ENCODE data around the gene POLN.
"Not testable (repeated sequence)": the region's sequence is repeated elsewhere in the genome, so short reads cannot be mapped to it uniquely, and the experiment has no call there.

POLN gene

DNA sequence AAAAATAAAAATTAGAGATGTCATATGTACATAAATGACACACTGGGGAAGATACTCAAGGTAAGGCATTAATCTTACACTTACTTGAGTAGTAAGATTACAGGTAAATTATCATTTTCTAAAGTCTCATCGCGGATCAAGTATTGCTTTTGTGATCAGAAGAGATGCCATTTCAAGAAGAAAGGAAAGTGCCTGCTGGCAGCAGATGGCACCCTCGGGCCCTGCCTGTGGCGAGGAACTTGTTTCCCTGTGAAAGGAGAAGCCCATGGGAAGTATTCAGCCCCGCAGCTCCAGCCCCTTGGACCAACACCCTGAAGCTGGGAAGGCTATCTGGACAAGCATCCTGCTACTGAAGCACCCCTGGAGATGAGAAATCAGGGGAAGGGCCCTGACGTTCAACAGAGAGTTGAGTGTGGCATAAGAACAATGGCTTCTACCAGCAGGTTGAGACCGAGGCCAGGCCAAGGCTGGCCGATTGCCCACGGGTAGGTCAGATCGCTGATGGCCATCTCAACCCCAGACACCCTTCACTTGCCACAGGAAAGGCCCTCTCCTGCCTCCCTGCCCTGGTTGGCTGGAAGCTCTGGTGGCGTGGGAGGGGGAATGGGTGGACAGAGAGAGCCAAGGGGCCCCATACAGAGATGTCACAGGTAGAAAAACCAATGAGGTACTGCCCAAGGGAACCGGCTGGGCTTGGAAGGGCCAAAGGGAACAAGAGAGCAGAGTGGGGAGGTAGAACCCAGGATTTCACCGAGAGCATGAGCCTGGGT, 38.8 kb upstream of the POLN start:
- Mint-ChIP-seq H3K4me3 (no peak overlapping the region), H3K27ac (peak overlapping the region; percentile 91), H3K36me3 (no peaks in the 10 kb centered on the region), H3K4me1 (peaks cover 46% of the 10 kb centered on the region), H3K27me3 (no peaks in the 10 kb centered on the region), H3K9me3 (no peaks in the 10 kb centered on the region)

DNA sequence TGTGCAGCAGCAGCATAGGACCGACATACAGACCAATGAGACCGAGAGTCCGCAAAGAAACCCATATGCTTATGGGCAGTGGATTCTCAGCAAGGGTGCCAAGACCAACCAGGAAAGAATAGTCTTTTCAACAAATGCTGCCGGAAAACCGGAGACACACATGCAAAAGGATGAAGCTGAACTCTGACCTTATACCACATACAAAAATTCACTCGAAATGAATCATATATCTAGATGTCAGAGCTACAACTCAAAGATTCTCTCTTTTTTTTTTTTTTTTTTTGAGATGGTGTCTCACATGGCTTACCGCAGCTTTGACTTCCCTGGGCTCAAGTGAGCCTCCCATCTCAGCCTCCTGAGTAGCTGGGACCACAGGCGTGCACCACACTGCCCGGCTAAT, 36.0 kb upstream of the POLN start:
- Mint-ChIP-seq H3K4me1 (peaks cover 30% of the 10 kb centered on the region), H3K36me3 (no peaks in the 10 kb centered on the region), H3K27ac (no peak overlapping the region), H3K4me3 (no peak overlapping the region), H3K27me3 (no peaks in the 10 kb centered on the region), H3K9me3 (no peaks in the 10 kb centered on the region)

DNA sequence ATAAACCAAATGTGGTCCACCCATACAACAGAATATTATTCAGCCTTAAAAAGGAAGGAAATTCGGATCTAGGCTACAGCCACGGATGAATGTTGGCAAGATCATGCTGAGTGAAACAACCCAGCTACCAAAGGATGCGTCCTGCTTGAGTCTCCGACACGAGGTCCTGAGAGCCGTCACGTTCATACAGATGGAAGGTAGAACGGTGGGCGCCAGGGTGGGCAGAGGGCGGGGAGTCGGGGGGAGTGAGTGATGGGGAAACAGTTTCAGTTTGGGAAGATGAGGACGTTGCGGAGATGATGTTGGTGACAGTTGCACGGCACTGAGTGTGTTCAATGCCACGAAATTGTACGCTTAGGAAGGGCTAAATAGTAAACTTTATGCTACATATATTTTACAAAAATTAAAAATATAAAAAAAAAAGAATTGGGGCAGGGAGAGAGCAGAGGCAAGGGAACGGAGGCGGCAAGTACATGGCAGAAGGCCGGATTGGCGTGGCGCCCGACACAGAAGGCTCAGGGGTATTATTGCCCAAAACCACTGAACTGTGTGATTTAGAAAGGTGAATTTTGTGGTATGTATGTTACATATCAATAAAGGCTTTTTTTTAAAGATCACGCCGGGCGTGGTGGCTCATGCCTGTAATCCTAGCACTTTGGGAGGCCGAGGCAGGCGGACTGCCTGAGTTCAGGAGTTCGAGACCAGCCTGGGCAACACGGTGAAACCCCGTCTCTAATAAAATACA, 34.8 kb upstream of the POLN start:
- no peaks in the 10 kb centered on the region for H3K9me3 Mint-ChIP-seq
- H3K36me3 Mint-ChIP-seq, result no peaks in the 10 kb centered on the region
- no peak overlapping the region for H3K27ac Mint-ChIP-seq
- H3K4me3 Mint-ChIP-seq, result no peak overlapping the region
- no peaks in the 10 kb centered on the region for H3K27me3 Mint-ChIP-seq
- H3K4me1 Mint-ChIP-seq, result peaks cover 18% of the 10 kb centered on the region

DNA sequence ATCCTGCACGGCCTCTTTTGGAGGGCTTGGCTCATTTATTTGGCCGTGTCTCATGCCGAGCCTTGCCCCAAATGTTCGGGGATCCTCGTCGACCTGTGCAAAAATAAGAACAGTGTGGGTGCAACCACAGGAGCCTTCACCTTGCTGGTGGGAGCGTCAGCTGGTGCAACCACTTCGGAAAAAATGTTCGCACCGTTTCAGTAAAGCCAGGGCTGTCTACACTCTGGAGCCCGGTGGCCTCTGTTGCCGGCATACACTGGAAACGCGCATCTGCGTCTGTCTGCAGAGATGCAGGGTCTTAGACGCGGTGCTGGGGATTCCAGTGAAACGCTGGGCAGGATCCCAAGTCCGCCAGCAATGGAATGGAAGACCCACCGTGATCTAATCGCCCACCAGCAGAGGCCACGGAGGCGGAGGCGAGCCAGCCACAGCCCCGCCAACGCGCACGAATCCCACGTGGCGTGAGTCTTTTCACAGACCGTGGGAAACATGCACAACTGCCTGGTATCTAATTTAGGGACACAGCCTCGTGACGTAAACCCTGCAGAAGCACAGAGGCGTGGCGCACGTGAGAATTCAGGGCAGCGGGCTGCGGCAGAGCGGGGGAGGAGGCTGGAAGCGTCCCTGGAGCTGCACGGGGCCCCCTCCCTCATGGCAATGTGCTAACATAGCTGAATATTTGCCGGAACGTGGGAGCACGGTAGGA, 33.8 kb upstream of the POLN start:
- no peaks in the 10 kb centered on the region for H3K9me3 Mint-ChIP-seq
- no peak overlapping the region for H3K27ac Mint-ChIP-seq
- H3K27me3 Mint-ChIP-seq, result no peaks in the 10 kb centered on the region
- H3K4me1 Mint-ChIP-seq, result peaks cover 7% of the 10 kb centered on the region
- H3K36me3 Mint-ChIP-seq, result no peaks in the 10 kb centered on the region
- no peak overlapping the region for H3K4me3 Mint-ChIP-seq

DNA sequence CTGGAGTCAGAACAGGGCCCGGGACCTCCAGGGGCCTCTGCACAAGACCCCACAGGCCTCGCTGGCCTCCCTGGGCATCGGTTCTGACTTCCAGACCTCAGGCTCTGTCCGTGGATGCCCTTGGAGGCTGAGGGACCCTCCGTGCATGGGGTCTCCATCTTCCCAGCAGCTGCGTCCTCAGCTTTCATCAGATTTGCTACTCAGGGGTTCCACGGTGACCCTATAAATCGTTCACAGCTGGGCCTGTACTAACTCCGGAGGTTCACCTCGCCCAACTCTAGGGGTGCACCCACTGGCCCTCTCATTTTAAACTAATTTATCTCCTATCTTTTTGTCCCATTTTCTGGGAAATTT, 33.1 kb upstream of the POLN start:
- H3K27me3 Mint-ChIP-seq, H3K9me3 Mint-ChIP-seq, H3K27ac Mint-ChIP-seq, H3K36me3 Mint-ChIP-seq, H3K4me1 Mint-ChIP-seq, H3K4me3 Mint-ChIP-seq: not testable (repeated sequence)

DNA sequence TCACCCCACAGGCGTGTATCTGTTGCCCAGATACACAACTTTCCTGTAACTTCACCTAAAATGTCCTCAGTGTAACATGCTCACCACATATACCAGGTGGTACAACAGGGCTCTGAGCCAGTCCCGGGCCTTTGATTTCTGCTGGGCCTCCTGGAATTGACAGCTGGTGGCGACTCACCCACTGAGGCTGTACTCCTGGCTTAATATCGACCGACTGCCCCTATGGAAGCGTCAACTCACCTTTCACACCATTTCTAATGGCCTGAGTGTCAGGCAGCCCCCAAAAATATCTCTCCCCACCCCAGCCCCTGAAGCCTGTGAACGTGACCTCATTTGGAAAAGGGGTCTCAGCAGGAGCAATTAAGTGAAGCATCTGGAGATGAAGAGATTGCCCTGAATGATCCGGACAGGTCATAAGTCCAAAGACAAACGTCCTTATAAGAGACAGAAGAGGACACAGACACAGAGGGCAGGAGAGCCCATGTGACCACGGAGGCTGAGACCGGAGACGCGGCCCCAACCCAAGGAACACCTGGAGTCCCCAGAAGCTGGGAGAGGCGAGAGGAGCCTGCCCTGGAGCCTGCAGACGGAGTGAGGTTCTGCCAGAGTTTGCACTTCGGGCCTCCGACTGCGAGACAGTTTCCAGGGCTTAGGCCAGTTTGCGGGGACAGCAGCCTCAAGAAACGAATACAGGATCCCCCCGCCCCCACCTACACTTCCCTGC, 32.6 kb upstream of the POLN start:
- Mint-ChIP-seq H3K27me3 (no peaks in the 10 kb centered on the region), H3K36me3 (no peaks in the 10 kb centered on the region), H3K4me1 (peaks cover under 1% of the 10 kb centered on the region), H3K27ac (no peak overlapping the region), H3K9me3 (no peaks in the 10 kb centered on the region), H3K4me3 (no peak overlapping the region)

DNA sequence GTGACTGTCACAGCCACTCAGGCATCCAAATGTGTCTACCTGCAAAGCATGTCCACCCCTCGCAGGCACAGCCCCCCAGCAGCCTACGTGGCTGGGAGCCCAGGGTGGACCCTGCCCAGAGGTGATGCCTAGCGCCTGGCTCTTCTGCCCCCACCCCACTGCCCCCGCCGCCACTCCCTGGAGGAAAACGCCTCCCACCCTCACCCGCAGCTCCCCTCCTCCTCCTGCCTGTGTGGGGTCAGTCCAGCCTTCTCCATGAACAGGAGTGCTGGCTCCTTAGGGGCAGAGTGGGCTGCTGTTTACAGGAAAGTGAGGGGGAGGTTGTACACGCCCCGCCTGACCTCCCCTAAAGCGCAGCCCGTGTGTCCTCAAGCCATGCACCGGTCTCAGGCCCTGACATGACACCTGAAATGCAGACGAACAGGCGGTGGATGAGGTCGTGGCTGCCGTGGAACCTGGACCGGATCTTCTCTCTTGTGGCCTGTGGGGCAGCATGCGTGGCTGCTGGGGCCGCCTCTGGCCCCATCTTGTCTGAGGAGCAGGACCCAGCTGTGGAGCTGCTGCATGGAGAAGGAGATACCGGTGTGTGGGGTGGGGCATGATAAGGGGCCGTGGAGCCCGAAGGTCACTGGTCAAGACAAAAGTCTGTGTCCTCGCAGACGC, 31.9 kb upstream of the POLN start:
- no peaks in the 10 kb centered on the region for H3K27me3 Mint-ChIP-seq
- no peak overlapping the region for H3K4me3 Mint-ChIP-seq
- H3K36me3 Mint-ChIP-seq, result no peaks in the 10 kb centered on the region
- H3K9me3 Mint-ChIP-seq, result no peaks in the 10 kb centered on the region
- H3K4me1 Mint-ChIP-seq, result no peaks in the 10 kb centered on the region
- no peak overlapping the region for H3K27ac Mint-ChIP-seq

DNA sequence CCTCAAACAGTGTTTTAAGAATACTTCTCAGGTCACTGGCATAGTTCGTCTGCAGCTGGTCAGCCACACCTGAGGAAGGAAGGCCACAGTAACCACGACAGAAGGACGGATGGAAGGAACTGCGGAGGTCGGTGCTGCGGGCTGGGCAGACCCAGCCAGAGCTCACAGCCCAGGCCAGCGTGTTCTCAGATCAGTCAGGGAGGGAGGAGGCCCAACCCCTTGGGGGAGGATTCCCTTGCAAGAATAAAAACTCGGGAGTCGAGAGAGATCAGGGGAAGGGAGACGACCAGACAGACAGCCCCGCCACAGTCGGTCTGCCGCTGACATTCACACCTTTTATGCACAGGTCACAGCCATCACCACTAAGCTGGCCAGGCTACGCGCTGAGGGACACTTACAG, 31.3 kb upstream of the POLN start:
- no peaks in the 10 kb centered on the region for H3K4me1 Mint-ChIP-seq
- H3K9me3 Mint-ChIP-seq, result no peaks in the 10 kb centered on the region
- H3K27me3 Mint-ChIP-seq, result no peaks in the 10 kb centered on the region
- no peak overlapping the region for H3K4me3 Mint-ChIP-seq
- H3K27ac Mint-ChIP-seq, result no peak overlapping the region
- no peaks in the 10 kb centered on the region for H3K36me3 Mint-ChIP-seq

DNA sequence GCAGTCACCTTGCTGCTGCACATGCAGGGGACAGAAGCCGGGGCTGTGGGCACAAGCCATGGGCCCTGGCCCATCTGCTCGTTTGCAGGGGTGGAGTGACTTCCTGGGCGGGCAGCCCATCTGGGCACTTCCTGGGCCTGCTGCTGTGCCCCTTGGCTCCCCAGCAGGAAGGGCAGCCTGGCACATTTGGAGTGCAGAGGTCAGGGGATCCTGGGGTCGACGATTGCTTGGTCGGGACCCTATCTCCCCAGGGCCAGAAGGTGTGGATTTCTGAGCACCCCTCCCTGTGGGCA, 30.9 kb upstream of the POLN start:
- Mint-ChIP-seq H3K4me1 (no peaks in the 10 kb centered on the region), H3K27ac (no peak overlapping the region), H3K4me3 (no peak overlapping the region), H3K9me3 (no peaks in the 10 kb centered on the region), H3K27me3 (no peaks in the 10 kb centered on the region), H3K36me3 (no peaks in the 10 kb centered on the region)

DNA sequence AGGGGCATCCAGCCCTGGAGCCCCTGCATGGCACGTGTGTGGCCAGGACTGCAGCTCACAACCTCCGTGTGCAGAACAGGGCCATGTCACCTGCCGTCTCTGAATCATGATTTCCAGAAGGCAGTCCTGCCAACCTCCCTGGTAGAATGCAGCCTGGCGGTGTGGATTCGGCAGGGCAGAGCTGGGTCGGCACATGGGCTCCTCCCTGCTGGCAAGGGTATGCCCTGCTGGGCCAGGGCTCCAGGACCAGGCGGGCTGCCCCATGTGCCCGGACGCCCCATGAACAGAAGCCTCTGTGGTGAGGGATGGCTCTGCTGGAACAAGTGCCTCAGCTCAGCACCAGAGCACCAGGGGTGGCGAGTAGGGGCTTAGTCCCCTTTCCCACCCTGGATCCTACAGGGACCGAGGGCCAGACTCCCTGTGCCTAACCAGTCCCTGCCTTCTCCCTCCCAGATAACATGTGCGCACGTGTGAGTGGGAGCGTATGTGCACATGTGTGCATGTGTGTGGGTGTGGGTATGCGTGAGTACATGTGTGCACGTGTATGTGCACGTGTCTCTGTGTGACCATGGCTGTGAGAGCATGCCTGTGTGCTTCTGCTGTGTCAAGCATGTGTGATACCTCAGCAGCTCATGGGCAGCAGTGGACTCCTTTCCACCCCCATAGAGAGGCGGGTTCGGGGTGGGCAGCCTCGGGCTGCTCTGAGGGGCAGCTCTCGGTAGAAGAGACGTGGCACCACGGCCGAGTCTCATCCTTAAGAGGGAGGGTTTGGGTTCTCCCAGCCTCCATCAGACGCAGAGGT, 30.3 kb upstream of the POLN start:
- Mint-ChIP-seq H3K27me3 (no peaks in the 10 kb centered on the region), H3K4me1 (no peaks in the 10 kb centered on the region), H3K36me3 (no peaks in the 10 kb centered on the region), H3K27ac (no peak overlapping the region), H3K9me3 (no peaks in the 10 kb centered on the region), H3K4me3 (no peak overlapping the region)

DNA sequence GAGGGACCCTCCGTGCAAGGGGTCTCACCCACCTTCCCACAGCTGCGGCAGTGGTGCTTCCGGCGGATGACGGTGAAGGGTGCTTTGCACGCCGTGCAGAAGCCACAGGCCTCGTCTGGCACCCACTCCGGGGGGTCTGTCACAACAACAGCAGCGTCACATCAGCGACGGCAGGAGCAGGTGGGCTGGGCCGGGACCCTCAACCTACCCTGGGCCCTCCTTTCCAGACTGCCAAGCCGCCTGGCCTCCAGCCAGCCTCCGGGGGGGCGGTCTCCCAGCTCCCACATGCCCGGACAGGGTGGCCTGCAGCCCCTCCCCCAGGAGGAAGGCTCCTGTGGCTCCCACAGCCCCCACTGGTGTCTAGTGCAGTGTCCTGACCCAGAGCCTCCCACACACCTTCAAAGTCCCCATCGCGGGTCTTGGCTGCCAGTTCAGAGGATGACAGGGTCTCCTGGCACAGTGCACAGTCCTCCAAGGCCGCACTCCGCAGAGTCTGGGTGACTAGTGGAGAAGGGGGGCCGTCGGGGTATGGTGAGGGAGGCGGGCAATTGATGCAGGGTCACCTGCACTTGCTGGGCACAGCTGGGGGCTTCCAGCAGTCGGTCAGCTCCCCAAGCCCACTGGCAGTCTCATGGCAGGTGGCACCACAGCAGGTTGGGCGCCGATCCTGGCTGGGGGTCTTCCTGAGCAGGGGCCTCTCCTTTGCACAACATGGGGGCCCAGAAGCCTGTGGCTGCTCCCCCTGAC, 29.5 kb upstream of the POLN start:
- no peak overlapping the region for H3K4me3 Mint-ChIP-seq
- no peaks in the 10 kb centered on the region for H3K36me3 Mint-ChIP-seq
- no peaks in the 10 kb centered on the region for H3K4me1 Mint-ChIP-seq
- H3K9me3 Mint-ChIP-seq, result no peaks in the 10 kb centered on the region
- H3K27me3 Mint-ChIP-seq, result no peaks in the 10 kb centered on the region
- no peak overlapping the region for H3K27ac Mint-ChIP-seq

DNA sequence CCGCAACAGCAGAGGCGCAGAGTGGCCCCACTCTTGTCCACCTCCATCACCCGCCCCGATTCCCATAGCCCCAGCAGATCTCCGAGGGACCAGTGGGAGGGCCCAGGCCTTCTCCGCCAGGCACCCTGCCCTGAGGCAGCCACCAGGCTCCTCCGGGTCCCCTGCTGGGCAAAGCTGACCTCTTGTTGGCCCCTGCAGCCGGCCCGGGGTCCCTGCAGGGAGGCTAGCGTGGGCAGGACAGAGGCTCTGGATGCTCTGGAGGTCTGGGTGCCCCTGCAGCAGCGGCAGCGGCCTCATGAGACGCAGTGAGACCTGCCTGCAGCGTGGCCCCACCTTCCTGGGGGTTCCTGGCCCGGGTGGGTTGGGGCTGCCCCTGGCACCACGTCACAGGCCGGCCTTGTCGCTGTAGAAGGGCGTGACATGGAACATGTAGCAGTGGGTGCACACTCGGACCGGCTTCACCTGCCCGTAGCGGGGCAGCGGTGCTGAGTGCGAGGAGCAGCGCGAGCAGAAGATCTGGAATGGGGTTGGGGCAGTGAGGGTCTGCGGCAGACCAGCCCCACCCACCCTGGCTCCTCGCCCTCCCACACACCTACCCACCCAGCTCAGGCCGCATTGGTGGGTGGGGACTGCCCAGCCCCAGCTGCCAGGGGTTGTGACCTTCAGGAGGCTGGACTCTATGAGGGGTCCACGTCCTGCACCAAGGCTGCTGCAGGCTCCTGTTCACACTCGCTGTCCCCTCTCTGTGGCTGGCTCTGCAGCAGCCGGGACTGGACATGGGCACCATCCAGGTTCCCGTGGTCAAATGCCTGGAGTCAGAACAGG, 28.6 kb upstream of the POLN start:
- no peaks in the 10 kb centered on the region for H3K27me3 Mint-ChIP-seq
- H3K4me1 Mint-ChIP-seq, result no peaks in the 10 kb centered on the region
- H3K27ac Mint-ChIP-seq, result no peak overlapping the region
- no peaks in the 10 kb centered on the region for H3K9me3 Mint-ChIP-seq
- H3K36me3 Mint-ChIP-seq, result no peaks in the 10 kb centered on the region
- H3K4me3 Mint-ChIP-seq, result no peak overlapping the region

DNA sequence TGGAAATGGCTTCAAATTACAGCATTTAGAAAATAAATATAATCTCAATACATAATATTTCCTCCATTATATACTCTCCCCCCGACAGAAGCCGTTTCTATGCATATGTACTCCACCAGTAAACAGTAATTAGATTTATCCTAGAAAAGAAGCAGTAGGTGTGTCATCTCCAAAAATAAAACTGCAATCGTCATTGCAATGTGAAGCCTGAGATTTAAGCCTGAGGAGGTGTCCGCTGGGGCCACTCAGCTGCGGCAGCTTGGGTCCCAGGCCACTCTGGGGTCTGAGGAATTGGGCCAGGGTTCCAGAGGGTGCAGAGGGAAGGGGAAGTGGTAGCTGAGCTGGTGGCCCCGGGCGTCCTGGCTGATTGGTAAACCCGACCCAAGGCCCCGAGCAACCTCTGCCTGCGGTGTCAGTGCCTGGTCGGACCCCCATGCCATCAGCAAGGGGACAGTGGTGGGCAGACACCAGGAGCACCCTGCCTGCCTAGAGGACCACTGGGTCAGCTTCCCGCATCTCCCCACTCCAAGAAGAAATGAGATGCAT, 27.8 kb upstream of the POLN start:
- Mint-ChIP-seq H3K9me3 (no peaks in the 10 kb centered on the region), H3K27me3 (no peaks in the 10 kb centered on the region), H3K36me3 (no peaks in the 10 kb centered on the region), H3K4me1 (no peaks in the 10 kb centered on the region), H3K4me3 (no peak overlapping the region), H3K27ac (no peak overlapping the region)

DNA sequence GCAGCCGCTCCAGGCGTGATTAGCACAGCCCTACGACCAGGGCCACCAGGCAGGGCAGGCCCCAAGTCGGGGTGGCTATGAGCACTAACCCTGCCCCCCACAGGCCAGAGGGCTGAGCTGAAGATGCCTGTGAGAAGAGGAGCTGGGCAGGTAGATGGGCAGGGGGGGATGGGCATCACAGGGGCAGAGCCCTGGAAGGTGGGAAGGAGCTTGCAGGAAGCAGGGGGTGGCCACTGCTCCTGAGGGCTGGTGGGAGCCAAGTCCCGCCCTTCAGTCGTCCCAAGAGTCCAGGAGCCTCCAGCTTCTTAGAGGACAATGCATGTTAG, 27.2 kb upstream of the POLN start:
- Mint-ChIP-seq H3K9me3 (no peaks in the 10 kb centered on the region), H3K27ac (no peak overlapping the region)

More for the DNA sequence above, 27.2 kb upstream of the POLN start:
- no peaks in the 10 kb centered on the region for H3K27me3 Mint-ChIP-seq
- no peak overlapping the region for H3K4me3 Mint-ChIP-seq
- no peaks in the 10 kb centered on the region for H3K4me1 Mint-ChIP-seq
- H3K36me3 Mint-ChIP-seq, result no peaks in the 10 kb centered on the region
